ENCODE results near the gene REN. TPM values are rescaled to one million over a fixed set of nuclear protein-coding genes. Genes with fewer than 3 reads are reported as not detected.

The REN gene
- 100 to 1,000 TPM in 1 of 4 donors, 10 to 100 TPM in 3; 55.1 to 138 (median 79.4) TPM for polyA plus RNA-seq (ENCODE audit: insufficient read length in 4 of 4)

- DNase-seq (ENCODE audit: low read depth in 4 of 4, low spot score in 2 of 4): no peak
These were observed at the start of gene REN for GRCh38 chr1:204166219-204166618. REN (minus strand) TSS chr1:204166337; CDS start chr1:204166293, 44 bp downstream.

DNA sequence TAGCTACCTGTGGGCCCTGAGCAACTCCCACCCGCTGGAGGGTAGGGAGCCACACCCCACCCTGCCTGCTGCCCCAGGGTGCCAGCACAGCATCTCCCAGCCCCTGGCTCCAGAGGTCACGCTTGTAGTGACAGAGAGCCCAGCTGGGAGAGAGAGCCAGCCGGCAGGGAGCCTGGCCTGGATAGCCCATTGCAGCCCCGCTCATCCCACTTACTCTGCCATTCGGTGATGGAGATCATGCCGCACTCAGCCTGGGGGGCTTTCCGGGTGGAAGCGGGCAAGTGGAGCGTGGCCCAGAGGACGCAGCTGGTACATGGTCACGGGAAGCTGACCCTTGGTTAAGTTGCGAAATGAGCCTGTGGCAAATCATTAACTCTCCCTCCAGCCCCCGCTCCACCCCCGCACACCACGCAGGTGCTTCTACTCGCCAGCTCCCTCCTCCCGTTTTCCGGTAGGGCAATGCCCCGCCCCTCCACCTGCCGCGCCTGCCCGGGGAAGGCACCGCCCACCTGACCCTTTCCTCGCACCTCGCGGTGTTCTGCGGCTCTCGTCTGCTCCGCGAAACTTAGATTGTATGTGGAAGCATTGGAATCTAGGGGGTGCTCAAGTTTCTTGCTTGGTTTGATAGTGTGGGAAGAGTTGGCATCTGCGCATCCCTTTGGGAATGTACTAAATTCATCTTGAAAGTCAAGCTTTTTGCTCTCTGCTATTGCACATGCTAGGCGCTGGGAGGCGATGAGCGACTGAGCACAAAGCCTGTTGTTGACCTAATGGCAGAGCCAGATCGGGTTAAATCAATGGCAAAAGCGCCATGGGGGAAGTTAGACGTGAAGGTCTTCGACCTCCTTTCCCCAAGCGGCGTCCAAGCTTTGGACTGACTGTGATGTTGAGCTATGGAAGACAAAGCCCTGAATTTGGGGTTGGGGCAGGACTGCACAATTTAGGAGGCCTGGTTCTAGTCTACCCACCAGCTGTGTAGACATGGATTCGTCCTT, 47.8 kb upstream of the REN start, which contains the start of gene GOLT1A:
TSS of gene GOLT1A (minus strand) at position 321 of the 995 bp plus-strand sequence. CDS start at position 239, 82 bp downstream.
- peak; percentile 55 to 79 (median 68) for DNase-seq (ENCODE audit: low read depth in 4 of 4, low spot score in 2 of 4)

- no peak for DNase-seq (ENCODE audit: low read depth in 4 of 4, low spot score in 2 of 4)
These were observed 46.6 kb upstream of the REN start for GRCh38 chr1:204212715-204213114.

DNA sequence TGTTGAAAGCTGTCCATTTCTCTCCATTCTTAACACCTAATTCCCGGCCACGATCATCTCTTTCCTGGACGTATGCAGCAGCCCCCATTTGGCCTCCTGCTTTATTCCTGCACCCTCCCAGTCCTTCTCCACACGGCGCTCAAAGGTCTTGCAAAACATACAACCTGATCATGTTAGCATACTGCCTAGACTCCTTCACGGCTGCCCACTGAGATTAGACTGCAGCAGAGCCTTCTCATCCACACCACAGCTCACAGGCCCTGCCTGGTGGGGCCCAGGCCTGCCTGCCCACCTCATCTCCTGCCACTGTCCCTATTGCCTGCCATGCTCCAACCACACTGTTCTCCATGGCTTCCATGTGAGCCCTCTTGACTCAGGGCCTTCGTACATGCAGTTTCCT, 44.9 kb upstream of the REN start:
- DNase-seq (ENCODE audit: low read depth in 4 of 4, low spot score in 2 of 4): no peak

DNA sequence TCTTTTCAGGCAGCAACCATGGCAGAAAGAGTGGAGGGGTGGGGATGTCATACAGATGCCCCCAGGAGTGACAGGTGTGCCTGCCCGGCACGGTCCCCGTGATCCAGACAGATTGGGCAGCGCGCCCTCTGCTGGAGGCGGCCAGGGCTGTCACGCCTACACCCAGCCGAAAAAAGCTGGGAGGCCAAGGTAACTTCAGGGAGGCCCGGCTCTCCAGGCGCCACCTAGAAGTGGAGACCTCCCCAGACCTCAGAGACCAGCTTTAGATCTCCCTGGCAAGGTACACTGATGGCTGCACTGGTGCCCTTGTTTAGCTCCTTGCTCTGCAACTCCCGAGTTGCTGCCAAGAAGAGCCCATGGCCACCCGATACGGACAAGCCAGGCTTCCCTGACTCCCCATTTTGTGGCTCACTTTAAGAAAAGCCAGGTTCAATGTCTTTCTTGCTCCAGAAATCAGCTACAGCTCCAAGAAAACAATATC, 41.0 kb upstream of the REN start:
- peak in 2 of 4 donors; percentile 36 for DNase-seq (ENCODE audit: low read depth in 4 of 4, low spot score in 2 of 4)

GRCh38 chr1:204206121-204206520, 40.0 kb upstream of the REN start:
- no peak for DNase-seq (ENCODE audit: low read depth in 4 of 4, low spot score in 2 of 4)

DNA sequence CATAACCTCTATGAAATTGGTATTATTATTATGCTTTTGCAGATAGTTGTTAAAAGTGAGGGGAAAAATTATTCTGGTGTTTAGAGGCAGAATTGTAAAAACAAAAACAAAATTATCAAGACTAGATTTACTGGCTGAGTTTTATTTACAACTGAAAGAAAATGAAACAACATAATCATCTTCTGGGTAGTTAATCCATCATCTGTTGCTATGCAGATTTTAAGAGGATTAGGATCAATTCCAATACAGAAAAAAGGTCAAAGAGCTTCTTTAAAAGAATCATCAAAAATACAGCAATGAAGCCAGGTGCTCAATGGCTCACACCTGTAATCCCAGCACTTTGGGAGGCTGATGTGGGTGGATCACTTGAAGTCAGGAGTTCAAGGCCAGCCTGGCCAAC, 39.3 kb upstream of the REN start:
- no peak for DNase-seq (ENCODE audit: low read depth in 4 of 4, low spot score in 2 of 4)

DNA sequence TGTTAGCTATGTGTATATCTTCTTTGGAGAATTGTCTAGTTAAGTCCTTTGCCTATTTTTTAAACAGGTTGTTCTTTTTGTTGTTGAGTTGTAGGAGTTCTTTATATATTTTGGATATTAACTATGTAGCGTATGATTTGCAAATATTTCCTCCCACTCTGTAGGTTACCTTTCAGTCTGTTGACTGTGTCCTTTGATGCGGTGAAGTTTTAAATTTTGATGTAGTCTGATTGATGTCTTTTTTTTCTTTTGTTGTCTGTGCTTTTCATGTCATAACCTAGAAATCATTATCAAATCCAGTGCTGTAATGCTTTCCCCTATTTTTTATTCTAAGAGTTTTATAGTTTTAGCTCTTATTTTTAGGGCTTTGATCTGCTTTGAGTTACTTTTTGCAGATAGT, 38.8 kb upstream of the REN start:
- DNase-seq (ENCODE audit: low read depth in 4 of 4, low spot score in 2 of 4): no peak

DNA sequence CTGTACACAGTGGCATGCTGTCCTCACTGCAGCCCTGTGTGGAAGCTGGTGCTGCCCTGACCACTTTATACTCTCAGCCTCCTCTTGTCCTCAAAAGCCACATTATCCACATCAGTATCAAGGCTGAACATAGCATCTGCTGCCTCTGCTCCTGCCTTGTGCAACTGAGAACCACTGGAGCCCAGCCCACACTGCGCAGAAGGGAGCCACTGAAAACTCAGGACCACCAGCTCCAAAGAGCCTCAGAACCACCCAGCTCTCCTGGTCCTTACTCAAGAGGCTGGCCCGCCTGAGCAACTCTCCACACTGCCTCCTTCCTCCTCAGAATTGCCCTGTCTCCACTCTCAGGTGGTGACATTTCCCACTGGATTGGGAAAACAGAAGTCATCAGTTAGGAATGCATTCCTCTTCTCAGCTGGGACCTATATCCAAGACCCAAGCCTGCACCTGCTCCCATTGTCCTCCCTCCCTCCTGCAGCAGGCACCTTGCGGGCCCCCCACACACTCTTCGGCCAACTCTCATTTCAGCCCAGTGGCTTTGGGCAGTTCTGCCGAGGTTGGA, 37.1 kb upstream of the REN start:
- DNase-seq (ENCODE audit: low read depth in 4 of 4, low spot score in 2 of 4): no peak

- no peak for DNase-seq (ENCODE audit: low read depth in 4 of 4, low spot score in 2 of 4)
These were observed 36.3 kb upstream of the REN start for GRCh38 chr1:204202481-204202880.

DNA sequence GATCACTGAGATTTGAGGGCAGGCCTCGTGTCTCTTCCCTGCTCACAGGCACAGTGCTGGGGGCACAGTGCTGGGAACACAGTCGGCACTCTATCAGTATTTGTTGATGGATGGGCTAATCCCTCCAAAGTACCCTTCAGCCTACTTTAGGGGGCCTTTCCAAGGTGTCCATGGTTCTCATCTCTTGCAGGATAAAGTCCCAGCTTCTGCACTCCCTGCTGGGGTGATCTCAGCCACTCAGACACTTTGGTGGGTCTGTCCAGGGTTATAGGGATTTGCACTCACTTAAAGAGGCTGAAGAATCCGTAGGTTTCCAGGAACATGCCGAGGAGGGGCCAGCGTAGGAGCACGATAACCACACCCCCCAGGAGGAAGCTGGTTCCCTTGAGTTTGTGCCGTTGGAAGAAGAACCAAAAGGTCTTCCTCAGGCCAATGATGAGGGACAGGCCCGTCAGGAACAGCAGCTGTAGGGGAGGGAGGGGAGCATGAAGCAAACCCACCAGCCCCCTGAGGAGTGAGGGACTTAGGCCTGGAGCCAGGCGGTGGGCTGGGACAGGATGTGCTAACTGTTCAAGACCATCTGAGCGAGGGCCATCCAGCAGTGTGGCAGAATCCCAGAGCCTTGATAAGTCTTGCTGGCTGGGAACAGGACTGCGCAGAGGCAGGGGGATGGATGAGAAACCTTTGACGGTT, 35.4 kb upstream of the REN start:
- no peak for DNase-seq (ENCODE audit: low read depth in 4 of 4, low spot score in 2 of 4)

DNA sequence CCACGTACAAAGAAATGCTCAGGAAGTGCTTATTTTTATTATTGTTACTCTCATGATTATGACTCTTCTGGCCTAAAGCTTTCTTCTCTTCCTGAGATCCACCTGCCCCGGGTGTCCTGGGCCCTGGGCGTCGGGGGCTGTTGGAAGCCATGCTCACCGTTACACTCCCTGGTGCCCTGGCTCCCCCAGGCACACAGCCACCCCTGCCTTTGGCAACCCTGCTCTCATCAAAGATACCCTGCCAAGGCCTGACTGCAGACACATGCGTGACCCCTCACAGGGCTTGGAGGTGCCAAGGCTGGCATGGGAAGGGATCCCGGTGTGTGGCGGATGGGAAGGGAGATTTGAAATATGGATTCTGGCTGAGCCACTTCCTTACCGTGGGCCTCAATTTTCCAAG, 33.4 kb upstream of the REN start:
- no peak for DNase-seq (ENCODE audit: low read depth in 4 of 4, low spot score in 2 of 4)

DNA sequence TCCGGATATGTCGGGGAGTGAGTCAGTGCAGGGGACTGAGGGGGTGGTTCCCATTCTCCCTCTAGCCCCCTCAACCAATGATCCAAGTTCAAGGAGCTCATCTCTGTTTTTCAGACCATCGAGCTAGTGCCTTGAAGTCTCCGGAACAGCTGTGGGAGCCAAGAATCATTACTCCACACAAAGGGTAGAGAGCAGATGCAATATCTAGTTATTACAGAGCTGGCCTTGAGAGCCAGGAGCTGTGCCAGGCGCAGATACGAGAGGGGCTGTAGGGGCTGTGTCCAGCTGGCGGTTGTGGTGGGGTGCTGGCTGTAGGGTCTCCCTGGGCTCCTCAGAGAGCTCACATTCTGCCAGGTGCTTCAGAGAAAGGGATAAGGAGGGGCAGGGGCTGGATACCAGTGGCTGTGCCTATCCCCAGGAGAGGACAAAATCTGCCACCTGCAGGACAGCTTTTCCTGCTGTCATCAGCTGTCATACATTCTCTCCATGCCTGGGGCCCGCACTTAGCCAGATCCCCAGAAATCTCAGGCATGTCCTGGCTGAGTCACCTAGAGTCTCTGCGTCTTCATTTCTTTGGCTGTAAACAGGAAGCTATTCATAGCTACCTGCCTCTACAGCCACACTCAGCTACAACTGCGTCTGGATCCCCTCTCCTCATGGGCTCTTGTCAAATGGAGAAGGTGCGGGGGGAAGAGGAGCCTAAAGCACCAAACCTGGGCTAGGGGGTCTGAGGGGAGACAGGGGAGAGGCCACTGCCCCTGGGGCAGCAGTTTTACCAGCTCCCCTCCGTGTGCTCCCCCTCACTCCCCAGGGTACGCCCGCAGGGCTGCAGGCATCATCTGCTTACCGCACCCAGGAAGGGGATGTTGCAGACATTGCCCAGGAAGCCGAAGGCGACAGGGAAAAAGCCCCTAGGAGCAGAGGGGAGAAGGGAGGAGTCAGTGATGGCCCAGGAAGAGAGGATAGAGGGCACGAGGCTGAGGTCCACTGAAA, 32.5 kb upstream of the REN start:
- DNase-seq (ENCODE audit: low read depth in 4 of 4, low spot score in 2 of 4): no peak

DNA sequence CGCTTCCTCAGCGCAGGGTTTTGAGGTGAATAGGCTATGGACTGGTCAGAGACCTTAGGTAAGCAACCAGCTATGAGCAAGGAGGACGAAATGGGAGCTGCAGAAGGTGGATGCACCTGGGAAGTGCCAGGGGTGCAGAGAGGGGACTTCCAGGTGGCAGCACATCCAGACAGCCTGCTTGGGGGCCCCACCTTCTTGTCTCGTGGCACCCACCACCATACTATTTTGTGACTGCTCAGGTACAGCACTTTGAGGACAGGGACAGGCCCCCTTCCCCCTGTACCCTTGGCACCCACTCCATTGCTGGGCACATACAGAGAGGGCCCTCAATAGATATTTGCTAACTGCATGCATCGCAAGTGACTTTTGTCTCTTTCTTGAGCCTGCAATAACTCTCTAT, 30.9 kb upstream of the REN start:
- no peak for DNase-seq (ENCODE audit: low read depth in 4 of 4, low spot score in 2 of 4)

DNA sequence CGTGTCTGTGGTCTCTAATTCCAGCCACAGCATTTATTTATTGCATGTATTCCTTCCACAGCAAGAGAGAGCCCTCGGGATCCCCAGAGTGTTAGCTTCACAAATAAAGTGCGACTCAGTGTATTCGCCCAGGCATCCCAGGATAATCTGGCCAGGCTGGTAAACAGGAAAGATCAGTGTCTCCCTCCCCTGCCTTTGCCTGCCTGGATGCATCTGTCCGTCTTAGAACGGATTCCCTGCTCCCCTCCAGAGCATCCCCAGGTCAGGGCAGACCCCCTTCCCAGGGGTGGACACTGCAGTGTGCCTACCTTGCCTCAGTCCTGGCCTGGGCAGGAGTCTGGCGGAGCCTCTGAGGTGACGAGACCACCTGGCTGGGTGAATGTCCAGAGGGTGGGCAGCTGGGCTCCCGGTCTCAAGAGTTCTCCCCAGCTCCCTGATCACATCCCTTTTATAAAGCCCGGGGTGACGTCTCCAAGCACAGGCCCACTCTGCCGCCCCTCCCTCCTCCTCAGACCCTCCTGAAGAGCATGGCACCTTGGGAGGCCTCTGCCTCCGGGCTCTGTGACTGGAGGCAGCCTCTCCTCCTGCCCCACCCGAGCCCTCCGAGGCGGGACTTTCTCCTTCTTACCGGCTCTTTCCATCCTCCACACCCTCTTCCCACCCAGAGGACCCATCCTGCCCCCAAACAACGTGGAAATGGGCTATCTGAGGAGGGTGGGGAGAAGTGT, 30.1 kb upstream of the REN start, which contains the start of gene KISS1:
TSS of gene KISS1 (minus strand) at position 424 of the 728 bp plus-strand sequence. CDS start 3,615 bp downstream, outside the sequence.
- no peak for DNase-seq (ENCODE audit: low read depth in 4 of 4, low spot score in 2 of 4)

DNA sequence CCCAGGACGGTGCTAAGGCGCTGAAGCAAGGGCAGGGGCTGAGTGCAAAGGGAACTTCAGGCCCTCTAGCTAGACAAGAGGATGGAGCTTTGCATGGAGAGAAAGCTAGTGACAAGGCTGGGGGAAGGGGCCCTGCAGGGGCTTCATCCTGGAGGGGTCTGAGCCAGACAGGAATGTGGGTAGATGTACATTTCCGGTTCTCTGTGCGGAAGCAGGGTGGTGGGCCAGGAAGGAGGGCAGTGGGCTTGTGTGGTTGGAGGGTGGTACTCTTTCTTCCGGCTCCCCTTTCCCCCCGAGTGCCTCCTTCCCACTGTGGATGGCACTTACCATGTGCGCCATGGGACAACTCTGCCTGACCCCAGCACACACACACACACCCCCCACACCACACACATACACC, 28.6 kb upstream of the REN start:
- DNase-seq (ENCODE audit: low read depth in 4 of 4, low spot score in 2 of 4): no peak

- DNase-seq (ENCODE audit: low read depth in 4 of 4, low spot score in 2 of 4): no peak
These were observed 27.9 kb upstream of the REN start for GRCh38 chr1:204194080-204194479.

GRCh38 chr1:204192589-204193352, 26.6 kb upstream of the REN start:
- DNase-seq (ENCODE audit: low read depth in 4 of 4, low spot score in 2 of 4): no peak
